ENCODE measurements around the gene OLFM3. TPM values are rescaled to one million over a fixed set of nuclear protein-coding genes. Genes with fewer than 3 reads are reported as not detected.

The OLFM3 gene
- total RNA-seq, 1 donor from 2014 or later, result 3.8 TPM

DNA sequence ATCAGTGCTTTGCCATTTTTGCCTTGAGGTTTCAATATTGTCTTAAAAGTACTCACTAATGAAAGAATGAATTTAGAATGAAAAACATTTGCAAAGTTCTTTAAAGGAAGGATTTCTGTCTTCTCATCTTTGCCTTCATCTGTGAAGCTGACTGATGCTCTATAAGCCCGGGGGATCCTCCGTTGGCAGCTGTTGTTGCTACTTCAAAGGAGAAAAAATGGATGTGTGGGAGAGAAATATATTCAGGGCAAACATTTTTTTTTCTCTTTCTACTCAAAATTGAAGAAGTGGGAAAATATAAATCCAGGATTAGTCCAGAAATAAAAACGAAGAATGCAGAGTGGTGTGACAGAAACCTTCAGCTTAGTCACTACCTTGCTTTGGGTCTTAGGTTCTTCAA lies 142.5 kb downstream of the OLFM3 start:
- no peaks in the 10 kb centered on the region for H3K27me3 Mint-ChIP-seq
- no peak for TF ChIP-seq CTCF (conservative IDR thresholded peaks at IDR 0.05)
- no peaks in the 10 kb centered on the region for H3K36me3 Mint-ChIP-seq
- peaks cover 6% of the 10 kb centered on the region for H3K9me3 Mint-ChIP-seq
- no peak overlapping the region for H3K4me3 Mint-ChIP-seq
- no peak overlapping the region for H3K27ac Mint-ChIP-seq
- peaks cover 5% of the 10 kb centered on the region for H3K4me1 Mint-ChIP-seq (ENCODE audit: unreplicated experiment)
- DNase-seq (ENCODE audit: extremely low spot score, unreplicated experiment), result no peak

GRCh38 chr1:101852936-101853335 lies 143.8 kb downstream of the OLFM3 start:
- Mint-ChIP-seq H3K36me3 (no peaks in the 10 kb centered on the region), H3K4me1 (ENCODE audit: unreplicated experiment) (peaks cover 5% of the 10 kb centered on the region), H3K27me3 (no peaks in the 10 kb centered on the region), H3K9me3 (no peaks in the 10 kb centered on the region), H3K4me3 (no peak overlapping the region), H3K27ac (no peak overlapping the region)
- DNase-seq (ENCODE audit: extremely low spot score, unreplicated experiment), result no peak
- TF ChIP-seq CTCF (conservative IDR thresholded peaks at IDR 0.05), result no peak

DNA sequence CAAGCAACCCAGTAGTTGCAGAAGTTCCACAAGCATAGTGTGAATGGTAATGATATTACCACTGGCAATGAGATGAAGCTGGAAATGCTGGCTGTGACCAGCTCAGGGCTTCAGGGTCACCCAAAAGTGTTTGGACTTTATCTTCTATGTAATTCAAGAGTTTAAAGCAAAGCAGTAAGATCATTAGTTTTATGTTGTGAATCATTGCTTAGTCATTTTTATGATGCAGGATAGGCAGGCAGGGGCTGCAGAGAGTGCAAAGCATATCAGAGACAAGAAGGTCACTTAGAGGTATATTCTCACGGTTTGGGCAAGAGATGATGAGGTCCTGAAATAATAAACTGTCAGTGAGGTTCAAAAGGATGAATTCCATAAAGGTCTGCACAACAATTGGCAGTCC lies 147.4 kb downstream of the OLFM3 start:
- no peak for TF ChIP-seq CTCF (conservative IDR thresholded peaks at IDR 0.05)
- no peak overlapping the region for H3K27ac Mint-ChIP-seq
- no peak for DNase-seq (ENCODE audit: extremely low spot score, unreplicated experiment)
- H3K4me1 Mint-ChIP-seq (ENCODE audit: unreplicated experiment), result peaks cover 10% of the 10 kb centered on the region
- no peak overlapping the region for H3K4me3 Mint-ChIP-seq
- no peaks in the 10 kb centered on the region for H3K9me3 Mint-ChIP-seq
- no peaks in the 10 kb centered on the region for H3K36me3 Mint-ChIP-seq
- H3K27me3 Mint-ChIP-seq, result peaks cover 11% of the 10 kb centered on the region

DNA sequence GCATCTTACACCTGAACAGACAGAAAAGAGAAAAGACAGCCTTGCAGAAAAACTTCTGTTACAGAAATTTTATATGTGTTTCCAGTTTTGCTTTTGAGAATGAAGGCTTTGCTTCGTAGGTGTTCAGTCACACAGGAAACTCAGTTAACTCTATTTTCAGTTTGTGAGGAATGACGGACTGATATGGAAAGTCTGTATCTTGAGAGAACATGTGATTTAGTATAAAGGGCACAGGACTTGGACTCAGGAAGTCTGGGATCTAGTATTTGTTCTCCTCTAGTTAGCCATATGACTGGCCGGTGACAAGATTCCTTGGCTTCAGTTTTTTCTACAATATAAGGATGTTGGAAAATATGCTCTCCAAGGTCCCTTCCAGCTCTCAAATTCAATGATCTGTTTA lies 149.1 kb downstream of the OLFM3 start:
- no peak for TF ChIP-seq CTCF (conservative IDR thresholded peaks at IDR 0.05)
- Mint-ChIP-seq H3K4me3 (no peak overlapping the region), H3K27ac (no peak overlapping the region), H3K27me3 (peaks cover 24% of the 10 kb centered on the region), H3K36me3 (no peaks in the 10 kb centered on the region), H3K9me3 (no peaks in the 10 kb centered on the region), H3K4me1 (ENCODE audit: unreplicated experiment) (peaks cover 10% of the 10 kb centered on the region)
- DNase-seq (ENCODE audit: extremely low spot score, unreplicated experiment), result no peak

DNA sequence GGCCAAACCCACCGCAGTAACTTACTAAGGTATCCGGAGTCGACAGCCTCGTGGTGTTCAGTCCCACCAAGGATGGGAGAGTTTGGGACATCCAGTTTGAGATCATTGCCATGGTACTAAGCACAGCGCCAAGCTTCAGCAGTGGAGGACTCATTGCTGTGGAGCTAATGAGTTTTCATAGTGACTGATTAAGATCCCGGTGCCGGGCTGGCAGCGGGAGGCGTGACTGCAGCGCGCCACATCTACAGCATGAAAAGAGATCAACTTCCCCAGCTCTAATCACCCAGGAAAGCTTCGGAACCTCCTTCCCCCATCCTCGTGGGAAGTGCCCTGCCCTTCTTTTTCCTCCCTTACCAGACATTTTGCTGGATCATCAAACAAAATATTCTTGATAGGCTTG lies 149.9 kb downstream of the OLFM3 start:
- no peak overlapping the region for H3K27ac Mint-ChIP-seq
- DNase-seq (ENCODE audit: extremely low spot score, unreplicated experiment), result no peak
- H3K9me3 Mint-ChIP-seq, result no peaks in the 10 kb centered on the region
- peaks cover 24% of the 10 kb centered on the region for H3K27me3 Mint-ChIP-seq
- H3K4me1 Mint-ChIP-seq (ENCODE audit: unreplicated experiment), result peaks cover 10% of the 10 kb centered on the region
- no peak for TF ChIP-seq CTCF (conservative IDR thresholded peaks at IDR 0.05)
- H3K36me3 Mint-ChIP-seq, result no peaks in the 10 kb centered on the region
- peak overlapping the region; percentile 79 for H3K4me3 Mint-ChIP-seq

GRCh38 chr1:101843160-101843559 lies 153.6 kb downstream of the OLFM3 start:
- no peak for DNase-seq (ENCODE audit: extremely low spot score, unreplicated experiment)
- TF ChIP-seq CTCF (conservative IDR thresholded peaks at IDR 0.05), result no peak
- no peaks in the 10 kb centered on the region for H3K9me3 Mint-ChIP-seq
- no peak overlapping the region for H3K4me3 Mint-ChIP-seq
- H3K4me1 Mint-ChIP-seq (ENCODE audit: unreplicated experiment), result peaks cover 10% of the 10 kb centered on the region
- H3K36me3 Mint-ChIP-seq, result no peaks in the 10 kb centered on the region
- H3K27me3 Mint-ChIP-seq, result peaks cover 24% of the 10 kb centered on the region
- H3K27ac Mint-ChIP-seq, result no peak overlapping the region

Measured in type B pancreatic cell (in vitro differentiated cells).